ENCODE measurements around the gene ALK.

The ALK gene

DNA sequence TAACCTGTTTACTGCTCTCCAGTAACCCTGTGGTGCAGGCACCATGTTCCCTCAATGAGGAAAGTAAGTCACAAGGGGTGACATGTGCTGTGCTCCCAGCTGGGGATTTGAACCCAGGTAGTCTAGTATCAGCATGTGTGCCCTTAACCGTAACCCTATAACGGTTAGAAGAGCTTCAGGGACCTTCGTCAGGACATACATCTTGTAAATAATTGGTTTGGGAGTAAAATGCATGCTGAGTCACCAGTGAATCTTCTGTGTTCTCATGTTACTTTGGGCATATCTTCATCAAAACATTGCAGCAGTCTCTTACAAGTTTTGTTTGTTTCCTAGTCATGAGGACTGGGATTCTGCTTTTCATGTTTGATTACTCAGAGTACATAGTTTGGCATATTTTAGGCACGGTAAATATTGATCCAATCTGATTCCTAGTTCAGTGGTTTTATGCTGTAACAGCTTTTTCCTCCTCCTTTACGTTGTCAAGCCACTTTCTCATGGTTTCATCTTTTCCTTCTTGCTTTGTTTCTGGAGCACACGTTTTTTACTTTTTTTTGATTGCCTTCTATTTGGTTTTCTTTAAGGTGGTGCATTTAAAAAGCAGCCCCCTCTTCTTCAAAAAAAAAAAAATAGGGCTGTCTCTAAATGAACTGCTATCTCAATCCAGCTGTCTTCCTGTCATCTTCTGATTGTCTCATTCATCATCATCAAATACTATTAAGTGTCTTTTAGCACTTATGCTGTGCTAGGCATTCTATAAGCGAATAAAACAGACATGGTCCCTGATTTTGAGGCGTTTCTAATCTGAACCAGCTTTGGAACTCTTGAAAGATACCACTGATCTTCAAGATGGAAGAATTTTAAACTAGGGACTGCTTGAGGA lies 755.8 kb downstream of the ALK start:
- DNase-seq, result no peak

DNA sequence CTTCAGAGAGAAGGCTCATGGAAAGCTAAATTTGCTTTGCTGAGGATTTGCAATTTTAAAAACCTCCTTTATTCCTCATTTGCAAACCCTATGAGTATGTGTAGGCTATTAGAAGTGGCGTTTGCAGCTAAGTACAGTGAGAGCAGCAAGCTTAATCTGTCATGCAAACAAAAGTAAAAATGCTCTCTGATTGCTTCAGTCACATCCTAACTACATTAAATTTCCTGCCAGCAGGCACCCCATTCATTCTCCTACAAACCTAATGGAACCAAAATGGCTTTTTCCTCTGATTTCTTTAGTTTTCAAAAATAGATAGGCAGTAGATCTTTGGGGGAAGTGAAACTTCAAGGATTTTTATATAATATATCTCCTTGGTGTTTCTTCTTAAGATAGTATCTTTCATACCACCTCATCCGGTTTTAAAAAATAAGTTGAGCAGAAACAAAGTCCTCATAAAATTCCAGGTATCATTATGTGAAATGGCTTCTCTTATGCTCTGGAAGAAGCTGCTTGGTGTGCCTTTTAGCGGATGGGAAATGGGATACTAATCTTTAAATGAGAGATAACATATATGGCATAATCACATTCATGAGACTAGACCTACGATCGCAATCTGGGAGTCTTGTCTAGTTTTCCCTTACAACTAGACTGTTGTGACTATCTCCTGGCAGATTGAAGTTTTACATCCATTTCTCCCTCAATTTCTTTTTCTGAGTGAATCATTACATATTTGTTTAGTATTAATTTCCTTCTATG lies 757.1 kb downstream of the ALK start:
- no peak for DNase-seq

DNA sequence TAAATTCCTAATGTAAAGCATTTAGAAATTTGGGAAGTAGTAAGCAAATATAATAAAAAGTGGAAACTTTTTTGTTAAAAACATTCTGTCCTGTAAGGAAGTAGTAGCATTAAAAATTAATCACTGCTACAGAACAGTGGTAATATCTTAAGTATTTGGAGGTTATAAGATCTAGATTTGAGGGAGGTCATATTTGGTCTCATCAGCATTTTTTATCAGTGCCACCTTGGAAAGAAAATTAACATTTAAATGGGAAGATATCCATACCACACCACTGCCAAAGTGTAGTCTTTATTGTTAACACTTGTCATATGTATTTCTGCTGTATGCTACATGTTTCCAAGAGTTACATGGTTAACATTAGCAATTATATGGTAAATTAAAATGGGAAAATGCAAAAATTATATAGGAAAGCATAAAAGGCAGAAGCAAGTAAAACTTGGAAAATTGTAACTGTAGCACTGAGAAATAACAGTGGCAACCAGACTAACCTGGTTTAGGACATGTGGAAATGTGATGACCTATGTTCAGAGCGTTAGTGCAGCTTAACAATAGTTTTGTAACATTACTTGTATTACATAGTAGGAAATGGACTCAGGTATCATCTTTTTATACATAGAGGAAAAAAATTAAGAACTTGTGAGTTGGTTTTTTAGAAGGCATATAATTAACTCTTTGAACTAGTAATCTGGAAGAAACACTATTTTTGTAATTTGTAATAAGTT lies 759.0 kb downstream of the ALK start:
- DNase-seq, result no peak

DNA sequence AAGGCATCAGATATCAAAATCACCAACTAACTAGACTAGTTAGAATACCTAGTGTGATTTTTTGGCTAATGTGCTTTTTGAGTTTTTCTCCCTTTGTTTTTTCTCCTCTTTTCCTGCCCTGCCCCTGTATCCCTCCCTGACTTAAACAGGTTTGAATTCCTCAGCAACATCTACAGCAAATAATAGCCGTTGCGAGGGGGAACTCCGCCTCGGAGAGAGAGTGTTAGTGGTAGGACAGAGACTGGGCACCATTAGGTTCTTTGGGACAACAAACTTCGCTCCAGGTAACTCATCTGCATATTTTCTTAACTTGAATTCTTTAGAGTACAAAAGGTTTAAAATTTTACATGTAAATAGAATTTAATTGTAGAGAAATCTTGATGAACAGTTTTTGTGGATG lies 761.2 kb downstream of the ALK start:
- DNase-seq, result no peak

DNA sequence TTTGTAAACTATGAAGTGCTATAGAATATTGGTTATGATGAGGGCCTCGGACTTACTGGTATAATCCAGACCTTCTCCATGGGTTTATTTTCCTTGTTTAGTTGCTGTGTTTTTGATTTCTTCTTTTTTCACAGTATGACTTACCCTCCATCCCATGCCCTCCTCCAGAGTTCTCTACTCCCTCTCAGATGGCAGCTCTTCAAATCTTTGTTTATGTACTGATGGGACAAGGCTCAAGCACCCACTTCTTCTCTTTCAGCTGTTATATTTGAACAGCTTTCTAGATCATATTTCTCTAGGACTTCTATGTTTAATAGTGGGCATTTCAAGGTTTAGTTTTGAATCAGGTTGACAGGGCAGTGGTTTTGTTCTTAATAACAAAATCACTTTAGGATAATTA lies 762.3 kb downstream of the ALK start:
- DNase-seq, result no peak

DNA sequence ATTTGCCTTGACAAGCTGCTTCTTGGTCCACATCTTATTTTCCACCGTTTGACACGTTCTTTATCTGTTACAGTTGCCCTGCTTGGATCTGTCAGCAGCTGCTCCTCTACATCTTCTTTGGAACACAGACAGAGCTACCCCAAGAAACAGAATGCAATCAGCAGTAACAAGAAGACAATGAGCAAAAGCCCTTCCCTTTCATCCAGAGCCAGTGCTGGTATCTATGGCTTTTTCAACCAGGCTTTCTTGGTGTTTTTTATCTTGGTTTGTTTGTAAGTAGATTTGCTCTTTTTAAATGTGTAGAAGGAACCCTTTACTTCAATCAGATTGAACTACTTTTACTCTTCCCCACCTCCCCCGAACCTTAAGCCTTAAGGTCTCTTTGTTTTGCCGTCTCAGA lies 764.3 kb downstream of the ALK start:
- no peak for DNase-seq

DNA sequence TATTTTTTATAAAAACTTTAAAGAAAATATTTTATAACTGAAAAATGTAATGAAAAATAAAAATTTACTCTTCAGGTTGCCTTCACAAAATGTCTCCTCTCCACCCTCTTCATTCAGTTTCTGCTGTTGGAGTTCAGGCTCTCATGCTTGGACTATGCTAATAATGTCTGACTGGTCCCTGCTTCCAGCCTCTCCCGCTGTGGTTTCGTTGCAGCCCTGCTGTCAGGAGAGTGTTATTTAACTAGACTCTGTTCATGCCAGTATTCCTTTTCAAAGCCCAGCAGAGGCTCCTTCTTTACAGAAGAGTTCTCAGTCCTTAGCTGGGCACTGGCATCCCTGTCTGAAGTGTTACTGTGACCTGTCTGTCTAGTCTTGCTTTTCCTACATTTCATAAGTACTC lies 765.8 kb downstream of the ALK start:
- no peak for DNase-seq

DNA sequence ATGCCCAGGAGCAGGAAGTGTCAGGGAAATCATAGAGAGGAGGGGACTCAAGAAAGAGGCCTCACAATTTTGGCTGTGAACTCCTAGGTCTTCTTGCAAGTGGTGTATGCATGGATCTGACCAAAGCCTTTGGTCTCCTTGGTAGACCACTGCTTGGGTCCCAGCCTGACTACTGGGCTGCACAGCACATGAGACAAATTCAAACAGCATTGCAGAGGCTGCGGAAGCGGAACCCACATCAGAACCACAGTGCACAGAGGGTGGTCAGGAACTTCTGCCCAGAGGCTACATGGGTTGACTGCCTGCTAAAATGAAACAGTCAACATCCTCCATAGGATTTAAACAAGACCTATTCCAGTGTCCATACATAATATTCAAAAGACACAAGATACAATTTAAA lies 766.8 kb downstream of the ALK start:
- no peak for DNase-seq

DNA sequence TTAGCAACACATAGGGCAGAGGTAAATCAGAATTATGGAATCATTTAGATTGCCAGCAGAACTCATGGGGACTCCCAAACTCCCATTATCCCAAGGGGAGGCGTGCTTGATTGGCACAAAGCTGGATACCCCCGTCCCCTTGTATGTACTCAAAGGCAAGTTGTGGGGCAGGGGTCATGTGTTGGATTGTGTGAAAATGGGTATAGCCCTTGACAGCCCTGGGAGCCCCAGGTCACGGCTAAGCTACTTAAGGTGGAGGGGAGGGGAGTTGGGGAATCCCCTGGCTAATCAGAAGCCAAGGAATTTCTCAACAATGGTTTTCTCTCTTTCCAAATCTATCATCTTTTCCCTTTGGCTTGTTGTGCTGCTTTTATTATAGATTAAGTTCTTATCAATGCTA lies 773.4 kb downstream of the ALK start:
- no peak for DNase-seq

DNA sequence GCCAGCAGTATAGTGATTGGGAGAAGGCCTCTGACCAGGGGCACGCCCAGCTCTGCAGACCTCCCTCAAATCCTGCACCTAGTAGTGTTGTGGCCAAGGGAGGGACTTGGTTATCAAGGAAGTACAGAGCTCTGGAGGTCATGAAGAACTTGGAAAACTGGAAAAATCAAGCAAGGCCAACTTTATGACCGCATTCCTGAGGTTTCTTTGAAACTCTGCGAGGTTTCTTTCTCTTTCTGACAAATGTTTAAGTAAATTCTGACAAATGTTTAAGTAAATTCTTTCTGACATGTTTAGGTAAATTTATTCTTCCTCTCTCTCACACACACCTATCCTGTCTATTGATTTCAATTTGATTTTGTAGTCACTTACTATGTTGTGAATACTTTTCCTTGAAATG lies 775.2 kb downstream of the ALK start:
- no peak for DNase-seq

DNA sequence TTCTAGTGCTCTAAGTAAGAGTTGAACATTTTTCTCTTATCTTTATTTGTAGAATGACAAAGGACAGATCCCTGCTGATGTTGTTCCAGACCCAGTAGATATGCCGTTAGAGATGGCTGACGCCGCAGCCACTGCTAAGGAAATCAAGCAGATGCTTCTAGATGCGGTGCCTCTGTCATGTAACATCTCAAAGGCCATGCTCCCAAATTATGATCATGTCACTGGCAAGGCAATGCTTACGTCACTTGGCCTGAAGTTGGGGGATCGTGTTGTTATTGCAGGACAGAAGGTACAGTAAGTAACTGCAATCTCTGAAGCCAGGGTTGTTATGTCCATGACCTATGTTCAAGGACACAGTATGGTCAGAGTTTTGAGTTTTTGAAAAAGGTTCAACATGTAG lies 777.7 kb downstream of the ALK start:
- no peak for DNase-seq
